SJSA1 (cell line): ENCODE measurements around the gene TXNDC2. TPM values are rescaled to one million over a fixed set of nuclear protein-coding genes. Genes with fewer than 3 reads are reported as not detected.

Experiments used
- DNase-seq, 2 experiments: peaks; one replicate each; pipeline ENCODE4 v3.0.0-alpha.2; 2015 to 2020; ENCODE audit warnings: low spot score in 2 of 2, low read depth in 1 of 2
- H3K27ac ChIP-seq: fragments of 250-450 bp; sonication (Bioruptor Pico); 2 replicates; pipeline ENCODE4 v1.5.1; 2020; ENCODE audit warnings: mild to moderate bottlenecking, moderate library complexity
- H3K27me3 ChIP-seq: fragments of 250-450 bp; sonication (Bioruptor Pico); replicated peaks from 2 replicates; pipeline ENCODE4 v1.5.1; 2020; ENCODE audit warnings: mild to moderate bottlenecking, moderate library complexity
- H3K36me3 ChIP-seq: fragments of 250-450 bp; sonication (Bioruptor Pico); 2 replicates; pipeline ENCODE4 v1.5.1; 2020; ENCODE audit warnings: mild to moderate bottlenecking
- H3K4me1 ChIP-seq: fragments of 250-450 bp; sonication (Bioruptor Pico); replicated peaks from 2 replicates; pipeline ENCODE4 v1.6.1; 2021; ENCODE audit warnings: mild to moderate bottlenecking
- H3K4me3 ChIP-seq: fragments of 250-450 bp; sonication (Bioruptor Pico); 2 replicates; pipeline ENCODE4 v1.5.1; 2020; ENCODE audit warnings: mild to moderate bottlenecking
- H3K9me3 ChIP-seq: fragments of 250-450 bp; sonication (Bioruptor Pico); replicated peaks from 2 replicates; pipeline ENCODE4 v1.5.1; 2020; ENCODE audit warnings: mild to moderate bottlenecking
- total RNA-seq: library from RNA; depleted of rRNA; stranded (reverse); fragments of >200 nt; shearing (Covaris generic); gene quantifications from 2 replicates; pipeline ENCODE4 v1.2.3, GENCODE V29; 2014; rRNA removed

Gene TXNDC2
- total RNA-seq, 1 experiment from 2014 or later: 0.05 TPM

GRCh38 chr18:9928646-9929259, 43.0 kb downstream of the TXNDC2 start:
- no peaks in the 10 kb centered on the region for H3K9me3 ChIP-seq
- H3K4me3 ChIP-seq: no peak overlapping the region
- DNase-seq: no peak
- peaks cover 37% of the 10 kb centered on the region for H3K4me1 ChIP-seq
- H3K27ac ChIP-seq: no peak overlapping the region
- peaks cover 23% of the 10 kb centered on the region for H3K36me3 ChIP-seq
- H3K27me3 ChIP-seq: no peaks in the 10 kb centered on the region

- no peaks in the 10 kb centered on the region for H3K27me3 ChIP-seq
- peaks cover 23% of the 10 kb centered on the region for H3K4me1 ChIP-seq
- H3K27ac ChIP-seq: no peak overlapping the region
- no peak for DNase-seq
- peaks cover 33% of the 10 kb centered on the region for H3K36me3 ChIP-seq
- H3K4me3 ChIP-seq: no peak overlapping the region
- H3K9me3 ChIP-seq: no peaks in the 10 kb centered on the region
Measured at GRCh38 chr18:9930299-9930884, 44.6 kb downstream of the TXNDC2 start.

- Histone ChIP-seq H3K9me3 (no peaks in the 10 kb centered on the region), H3K4me3 (no peak overlapping the region), H3K4me1 (peaks cover 15% of the 10 kb centered on the region), H3K27me3 (no peaks in the 10 kb centered on the region), H3K27ac (no peak overlapping the region), H3K36me3 (peaks cover 41% of the 10 kb centered on the region)
- DNase-seq: no peak
Measured at GRCh38 chr18:9931146-9931545, 45.4 kb downstream of the TXNDC2 start.

- Histone ChIP-seq H3K27ac (no peak overlapping the region), H3K9me3 (no peaks in the 10 kb centered on the region), H3K36me3 (peaks cover 43% of the 10 kb centered on the region), H3K4me3 (no peak overlapping the region), H3K4me1 (peaks cover 10% of the 10 kb centered on the region; the same call in 1 of the 2 replicates), H3K27me3 (no peaks in the 10 kb centered on the region)
- DNase-seq: no peak
Measured at GRCh38 chr18:9931678-9932077, 45.9 kb downstream of the TXNDC2 start.

- H3K4me1 ChIP-seq: no peaks in the 10 kb centered on the region
- no peak overlapping the region for H3K4me3 ChIP-seq
- H3K36me3 ChIP-seq: peaks cover 65% of the 10 kb centered on the region
- no peaks in the 10 kb centered on the region for H3K9me3 ChIP-seq
- H3K27ac ChIP-seq: no peak overlapping the region
- no peaks in the 10 kb centered on the region for H3K27me3 ChIP-seq
- DNase-seq: no peak
Measured at GRCh38 chr18:9933865-9934264, 48.1 kb downstream of the TXNDC2 start.

GRCh38 chr18:9934274-9934673, 48.5 kb downstream of the TXNDC2 start:
- H3K9me3 ChIP-seq: no peaks in the 10 kb centered on the region
- H3K36me3 ChIP-seq: peaks cover 69% of the 10 kb centered on the region
- no peaks in the 10 kb centered on the region for H3K27me3 ChIP-seq
- no peak overlapping the region for H3K27ac ChIP-seq
- no peak for DNase-seq
- no peak overlapping the region for H3K4me3 ChIP-seq
- H3K4me1 ChIP-seq: no peaks in the 10 kb centered on the region

Other genes starting within 250 kb of the TXNDC2 start
- 58.9 and 72.2 TPM in 2 replicates for gene RAB31, start 177.7 kb upstream of the TXNDC2 start, total RNA-seq
- gene VAPA, start 28.0 kb downstream of the TXNDC2 start, total RNA-seq: 394 and 444 TPM in 2 replicates